SK-N-SH (cell line): Measurements from ENCODE around the gene VWA3A.
A peak's percentile ranks its signal among the peaks of the same experiment; 100 is the strongest.

Source experiments
- CTCF ChIP-seq: fragments of 200-600 bp; sonication (generic); IDR thresholded peaks from 2 replicates; pipeline ENCODE4 v1.6.1; 2017; ENCODE audit warnings: antibody characterized with exemption, mild to moderate bottlenecking, moderate library complexity
- EP300 ChIP-seq, 2 experiments: IDR thresholded peaks; 2 replicates each; pipeline versions ENCODE4 v1.4.0 to v1.6.1; 2012; ENCODE audit warnings: borderline replicate concordance in 1 of 2, low read depth in 1 of 2, low read length in 1 of 2
- MXI1 ChIP-seq: IDR thresholded peaks from 2 replicates; pipeline ENCODE4 v1.6.1; 2012; ENCODE audit warnings: mild to moderate bottlenecking, low read depth, low read length, improper control_type of control experiment
- NRF1 ChIP-seq: IDR thresholded peaks from 2 replicates; pipeline ENCODE4 v1.6.1; 2012; ENCODE audit warnings: low read depth, mild to moderate bottlenecking, low read length
- SMC3 ChIP-seq: IDR thresholded peaks from 2 replicates; pipeline ENCODE4 v1.6.1; 2012; ENCODE audit warnings: low read depth, low read length, improper control_type of control experiment
- TAF1 ChIP-seq: IDR thresholded peaks from 2 replicates; pipeline ENCODE4 v1.6.1; 2012; ENCODE audit warnings: low read depth, mild to moderate bottlenecking, low read length, moderate library complexity, borderline replicate concordance
- USF2 ChIP-seq: fragments of 150-350 bp; IDR thresholded peaks from 2 replicates; pipeline ENCODE4 v1.6.1; 2017; ENCODE audit warnings: antibody characterized with exemption, low read length, low read depth, borderline replicate concordance

- TF ChIP-seq CTCF (peak; percentile 94), MXI1 (0 out of 2 replicates have a peak, but pooled peaks have one; percentile 26), SMC3 (peak; percentile 74), NRF1 (no peak), USF2 (no peak), TAF1 (no peak), EP300 (IDR thresholded peaks at IDR 0.05; ENCODE audit: borderline replicate concordance in 1 of 2, low read depth in 1 of 2, low read length in 1 of 2) (no peak)
Measured at GRCh38 chr16:22077700-22078313, 14.5 kb upstream of the VWA3A start.
